Parathyroid adenoma (tissue), 2 donors: ENCODE results near the gene OCA2.

ENCODE experiments used
- H2AFZ ChIP-seq: fragments of 300-600 bp; sonication (generic); one replicate; pipeline ENCODE4 v1.7.0; 2017; ENCODE audit warnings: antibody characterized with exemption, mild to moderate bottlenecking
- H3K27ac ChIP-seq: fragments of 300-600 bp; sonication (generic); one replicate; pipeline ENCODE4 v1.7.0; 2017
- H3K27me3 ChIP-seq: fragments of 300-600 bp; sonication (generic); one replicate; pipeline ENCODE4 v1.7.0; 2017; ENCODE audit warnings: low read length; ENCODE audit not compliant: control insufficient read depth, insufficient read depth
- H3K36me3 ChIP-seq: fragments of 300-600 bp; sonication (generic); one replicate; pipeline ENCODE4 v1.7.0; 2017; ENCODE audit warnings: low read length; ENCODE audit not compliant: control insufficient read depth, insufficient read depth
- H3K4me1 ChIP-seq: fragments of 300-600 bp; sonication (generic); one replicate; pipeline ENCODE4 v1.7.0; 2017; ENCODE audit warnings: control low read depth
- H3K4me2 ChIP-seq: fragments of 300-600 bp; sonication (generic); one replicate; pipeline ENCODE4 v1.7.0; 2017; ENCODE audit warnings: low read length
- H3K4me3 ChIP-seq: fragments of 300-600 bp; sonication (generic); one replicate; pipeline ENCODE4 v1.7.0; 2017; ENCODE audit warnings: low read depth, low read length
- H3K79me2 ChIP-seq: fragments of 300-600 bp; sonication (generic); one replicate; pipeline ENCODE4 v1.7.0; 2017; ENCODE audit warnings: control low read depth
- H3K9ac ChIP-seq: fragments of 300-600 bp; sonication (generic); one replicate; pipeline ENCODE4 v1.7.0; 2017; ENCODE audit warnings: mild to moderate bottlenecking
- H3K9me3 ChIP-seq: fragments of 300-600 bp; sonication (generic); one replicate; pipeline ENCODE4 v1.7.0; 2017; ENCODE audit warnings: low read length; ENCODE audit not compliant: control insufficient read depth
- CTCF ChIP-seq: fragments of 300-600 bp; sonication (generic); IDR thresholded peaks from one replicate; pipeline ENCODE4 v1.7.0; 2017; ENCODE audit warnings: antibody characterized with exemption, mild to moderate bottlenecking
- donor health status: primary hyperparathyroidism.

Gene OCA2

GRCh38 chr15:28129231-28129848 is 30.2 kb upstream of the OCA2 start:
- Histone ChIP-seq H3K9me3 (no peaks in the 10 kb centered on the region), H3K4me3 (no peak overlapping the region), H3K4me2 (no peak overlapping the region), H3K27me3 (no peaks in the 10 kb centered on the region), H3K27ac (no peak overlapping the region), H3K9ac (no peak overlapping the region), H3K36me3 (no peaks in the 10 kb centered on the region), H3K4me1 (no peaks in the 10 kb centered on the region), H2AFZ (no peak overlapping the region), H3K79me2 (no peaks in the 10 kb centered on the region)
- TF ChIP-seq CTCF, result no peak

- Histone ChIP-seq H3K9ac (no peak overlapping the region), H3K79me2 (no peaks in the 10 kb centered on the region), H3K27me3 (no peaks in the 10 kb centered on the region), H3K36me3 (no peaks in the 10 kb centered on the region), H3K27ac (no peak overlapping the region), H3K4me3 (no peak overlapping the region), H3K4me1 (no peaks in the 10 kb centered on the region), H3K9me3 (no peaks in the 10 kb centered on the region), H3K4me2 (no peak overlapping the region), H2AFZ (no peak overlapping the region)
- TF ChIP-seq CTCF, result no peak
Observed at GRCh38 chr15:28128031-28128430, 28.9 kb upstream of the OCA2 start.

- no peak overlapping the region for H3K4me3 ChIP-seq
- no peaks in the 10 kb centered on the region for H3K27me3 ChIP-seq
- no peak overlapping the region for H3K9ac ChIP-seq
- H3K4me1 ChIP-seq, result no peaks in the 10 kb centered on the region
- no peaks in the 10 kb centered on the region for H3K9me3 ChIP-seq
- no peaks in the 10 kb centered on the region for H3K79me2 ChIP-seq
- no peaks in the 10 kb centered on the region for H3K36me3 ChIP-seq
- H3K27ac ChIP-seq, result no peak overlapping the region
- TF ChIP-seq CTCF, result no peak
- no peak overlapping the region for H2AFZ ChIP-seq
- H3K4me2 ChIP-seq, result no peak overlapping the region
Observed at GRCh38 chr15:28127036-28127435, 27.9 kb upstream of the OCA2 start.

GRCh38 chr15:28125673-28126651 is 26.8 kb upstream of the OCA2 start:
- no peak overlapping the region for H3K4me2 ChIP-seq
- no peaks in the 10 kb centered on the region for H3K27me3 ChIP-seq
- peak; percentile 38 for TF ChIP-seq CTCF
- H3K4me3 ChIP-seq, result no peak overlapping the region
- H3K36me3 ChIP-seq, result no peaks in the 10 kb centered on the region
- no peaks in the 10 kb centered on the region for H3K9me3 ChIP-seq
- no peak overlapping the region for H3K27ac ChIP-seq
- H2AFZ ChIP-seq, result no peak overlapping the region
- no peak overlapping the region for H3K9ac ChIP-seq
- no peaks in the 10 kb centered on the region for H3K4me1 ChIP-seq
- no peaks in the 10 kb centered on the region for H3K79me2 ChIP-seq
